CD4-positive, alpha-beta T cell treated with Interleukin-21 for 1 hour (primary cell): ENCODE data around the gene FKRP.

Source experiments
- DNase-seq: peaks from one replicate; pipeline ENCODE4 v3.0.0-alpha.2; 2020

Gene FKRP

DNA sequence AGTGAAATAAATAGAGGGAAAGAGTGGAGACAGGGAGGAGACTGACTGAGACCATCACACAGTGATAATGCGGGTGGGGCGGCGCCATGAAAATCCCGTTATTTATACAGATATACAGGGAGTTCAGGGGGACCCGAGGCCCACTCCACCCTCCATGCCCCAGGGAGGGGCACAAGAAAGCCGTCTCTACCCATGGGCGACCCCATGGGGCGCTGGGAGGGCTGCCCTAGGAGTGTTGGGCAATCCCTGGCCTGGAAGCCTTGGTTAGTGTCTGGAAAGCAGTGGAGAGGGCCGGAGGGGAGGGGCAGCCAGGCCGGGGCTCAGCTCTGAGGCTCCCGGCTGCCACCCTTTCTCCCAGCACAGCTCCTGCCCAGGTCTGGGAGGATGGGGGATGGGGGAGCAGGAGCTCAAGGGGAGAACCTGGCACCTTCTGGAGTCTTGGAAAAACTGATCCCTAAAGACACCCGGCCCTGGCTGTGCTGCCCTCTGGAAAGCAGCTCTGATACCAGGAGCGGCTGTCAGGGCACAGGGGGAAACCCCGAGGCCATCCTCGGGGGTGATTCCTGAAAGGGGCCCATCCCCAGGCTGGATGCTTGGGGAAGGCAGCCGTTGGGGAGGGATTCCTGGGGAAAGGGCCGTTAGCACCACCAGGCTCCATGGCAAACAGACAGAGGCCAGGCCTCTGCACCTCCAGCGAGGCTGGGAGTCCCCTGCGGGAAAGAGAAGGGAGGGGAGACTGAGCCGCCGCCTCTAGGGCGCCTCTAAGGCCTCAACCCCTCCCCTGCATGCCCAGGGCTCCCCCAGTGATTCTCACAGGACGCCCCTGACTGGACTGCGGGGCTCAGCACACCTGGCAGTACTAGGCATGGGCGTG, 26.0 kb upstream of the FKRP start:
- no peak for DNase-seq

DNA sequence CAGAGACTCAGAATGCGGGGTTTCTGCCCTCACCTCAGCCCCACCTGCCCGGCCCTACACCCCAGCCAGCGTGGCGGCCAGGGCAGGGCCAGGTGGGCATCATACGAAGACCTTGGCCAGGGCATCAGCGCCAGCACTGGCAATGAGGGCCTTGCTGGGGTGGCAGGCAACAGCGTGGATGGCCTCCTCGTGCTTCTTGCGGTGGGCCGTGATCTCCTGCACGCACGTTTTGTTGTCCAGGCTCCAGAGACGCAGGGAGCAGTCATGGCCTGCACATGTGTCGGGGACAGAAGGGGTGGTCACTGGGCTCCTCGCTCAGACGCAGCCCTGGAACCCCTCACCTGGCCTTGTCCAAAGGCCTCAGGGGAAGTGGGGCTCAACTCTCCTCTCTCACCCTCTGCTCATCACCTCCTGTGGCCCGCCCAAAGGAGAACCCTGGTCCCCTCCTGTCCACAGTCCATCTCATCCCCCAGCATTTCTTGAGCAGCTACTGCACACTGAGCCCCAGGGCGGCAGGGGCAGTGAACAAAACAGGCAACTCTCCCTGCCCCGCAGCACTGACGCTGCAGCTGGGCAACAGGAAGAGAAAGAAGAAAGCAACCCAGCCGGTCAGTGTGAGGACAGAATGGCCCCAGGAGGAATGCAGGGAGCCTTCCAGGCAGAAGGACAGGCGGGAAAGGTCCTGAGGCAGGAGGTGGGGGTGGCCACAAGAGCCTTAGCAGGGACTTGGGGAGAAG, 25.2 kb upstream of the FKRP start:
- no peak for DNase-seq

DNA sequence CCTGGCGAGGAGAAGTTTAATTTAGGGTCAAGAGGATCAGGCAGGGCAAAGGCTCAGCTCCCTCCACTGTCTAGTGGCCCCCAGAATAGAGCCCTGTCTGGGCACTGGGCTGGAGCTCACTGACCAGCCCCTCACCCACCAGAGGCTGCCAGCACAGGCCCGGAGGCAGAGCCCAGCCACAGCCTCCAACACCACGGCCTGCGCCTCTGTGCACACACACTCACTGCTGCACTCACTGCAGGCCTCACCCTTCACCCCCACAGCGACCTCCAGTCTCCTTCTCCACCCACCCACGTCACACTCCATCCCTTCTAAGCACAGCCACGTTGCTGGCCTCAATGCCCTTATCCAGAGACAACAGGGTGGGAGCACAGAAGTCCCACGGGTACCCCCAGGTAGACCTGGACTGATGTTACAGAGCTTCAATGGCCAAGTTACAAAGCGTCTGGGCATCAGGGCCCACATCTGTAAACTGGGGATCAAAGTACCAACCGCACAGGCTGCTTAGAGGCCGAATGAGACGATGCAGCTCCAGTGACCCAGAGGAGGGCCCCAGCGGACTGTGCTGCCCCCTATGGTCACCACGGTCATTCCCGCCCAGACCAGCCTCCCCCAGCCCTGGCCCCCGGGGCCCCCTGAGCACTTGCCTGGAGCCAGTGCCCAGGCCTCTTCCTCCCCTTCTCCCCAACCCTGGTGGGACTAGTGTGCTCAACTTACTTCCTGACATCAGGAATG, 24.4 kb upstream of the FKRP start:
- DNase-seq, result no peak

DNA sequence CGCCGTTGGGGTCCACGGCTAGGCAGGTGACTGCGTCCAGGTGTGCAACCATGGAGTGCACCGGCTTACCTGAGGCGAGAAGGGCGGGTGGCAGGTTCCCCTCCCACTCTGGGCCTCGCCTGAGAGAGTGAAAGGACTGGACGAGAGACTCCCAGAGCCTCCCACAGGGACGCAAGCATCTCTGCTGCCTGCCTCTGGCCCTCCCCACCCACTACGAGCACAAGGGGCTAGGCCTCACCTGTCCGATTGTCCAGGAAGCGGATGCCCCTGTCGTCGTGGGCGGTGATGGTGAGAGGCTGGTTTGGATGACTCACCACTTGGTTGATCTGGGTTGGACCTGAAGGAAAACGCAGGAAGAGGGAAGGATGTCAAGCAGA, 23.9 kb upstream of the FKRP start:
- no peak for DNase-seq

DNA sequence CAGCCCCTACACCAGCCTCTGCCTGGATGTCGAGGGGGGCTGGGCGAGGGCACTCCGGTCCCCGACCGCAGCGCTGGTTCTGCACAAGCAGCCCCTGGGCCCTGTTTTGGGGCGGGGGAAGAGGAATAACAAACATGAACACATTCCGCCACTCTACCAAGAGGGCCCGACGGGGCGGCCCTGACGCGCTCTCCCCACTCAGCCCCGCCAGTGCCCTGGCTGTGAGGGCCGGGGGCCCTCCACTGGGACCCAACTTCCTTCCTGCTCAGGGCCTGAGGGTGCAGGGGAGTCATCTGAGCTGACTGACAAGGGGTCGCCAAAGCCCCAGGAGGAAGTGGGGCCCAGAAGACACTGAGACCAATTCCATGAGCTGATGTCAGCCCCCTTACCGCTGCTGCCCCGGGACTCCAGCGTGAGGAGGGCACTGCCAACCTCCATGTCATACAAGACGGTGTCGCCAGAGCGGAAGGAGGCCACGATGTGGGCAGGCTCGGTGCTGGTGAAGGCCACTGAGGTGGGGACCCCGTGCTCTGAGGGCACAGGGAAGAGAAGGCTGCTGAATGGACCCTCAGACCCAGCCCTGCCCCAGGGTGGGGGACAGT, 23.3 kb upstream of the FKRP start:
- DNase-seq, result no peak

DNA sequence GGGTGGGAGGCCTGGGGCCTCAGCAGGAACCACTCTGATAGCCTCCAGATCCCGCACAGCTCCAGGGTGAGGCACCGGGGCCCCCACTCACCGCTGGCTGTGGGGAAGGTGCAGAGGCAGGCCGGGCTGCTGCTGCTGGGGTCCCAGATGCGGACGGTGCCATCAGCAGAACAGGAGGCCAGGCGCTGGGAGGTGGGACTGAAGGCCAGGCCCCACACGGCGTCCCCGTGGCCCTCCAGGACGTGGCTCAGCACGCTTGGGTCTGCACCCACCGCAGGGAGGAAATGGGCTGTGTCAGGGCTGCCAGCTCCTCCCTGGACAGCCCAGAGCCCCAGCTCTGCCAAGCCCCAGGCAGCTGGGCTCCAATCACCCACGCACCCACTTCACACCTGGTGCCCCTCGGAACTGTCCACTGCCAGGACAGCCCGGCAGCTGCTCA, 22.8 kb upstream of the FKRP start:
- no peak for DNase-seq

DNA sequence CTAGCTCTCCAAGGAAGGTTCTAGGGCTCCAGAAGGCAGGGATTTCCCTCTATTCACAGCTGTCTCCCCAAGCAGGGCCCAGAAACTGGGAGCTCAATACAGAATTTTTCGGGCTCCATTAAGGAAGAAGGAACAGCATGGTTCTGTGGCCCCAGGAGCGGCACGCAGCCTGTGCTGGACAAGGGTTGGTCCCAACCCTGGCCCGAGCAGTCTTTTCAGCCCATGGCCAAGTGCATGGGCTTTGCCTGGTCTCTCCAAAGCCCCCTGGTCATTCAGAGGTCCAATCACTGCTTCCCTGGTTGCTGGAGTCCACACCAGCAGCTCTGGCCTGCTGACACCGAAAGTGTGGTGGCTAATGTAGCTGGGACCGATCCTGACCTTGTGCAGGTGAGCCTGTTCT, 22.4 kb upstream of the FKRP start:
- DNase-seq, result no peak

DNA sequence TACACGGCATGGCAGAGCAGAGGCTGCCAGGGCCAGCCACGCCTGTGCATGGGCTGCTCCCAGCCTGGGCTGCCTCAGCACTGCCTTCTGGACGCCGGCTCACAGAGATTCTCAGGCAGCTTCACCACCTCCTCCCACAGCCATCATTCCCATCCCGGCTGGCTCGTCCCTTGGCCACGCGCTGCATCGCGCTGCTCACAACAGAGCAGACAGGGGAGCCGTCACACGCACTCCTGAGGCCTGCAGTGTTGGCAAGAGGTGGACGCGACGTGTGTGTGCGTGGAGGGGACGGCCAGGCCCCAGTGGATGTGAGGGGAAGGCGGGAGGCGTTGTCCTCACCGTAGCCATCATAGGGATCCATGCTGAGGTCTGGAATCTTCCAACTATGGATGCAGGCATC, 21.4 kb upstream of the FKRP start:
- no peak for DNase-seq

DNA sequence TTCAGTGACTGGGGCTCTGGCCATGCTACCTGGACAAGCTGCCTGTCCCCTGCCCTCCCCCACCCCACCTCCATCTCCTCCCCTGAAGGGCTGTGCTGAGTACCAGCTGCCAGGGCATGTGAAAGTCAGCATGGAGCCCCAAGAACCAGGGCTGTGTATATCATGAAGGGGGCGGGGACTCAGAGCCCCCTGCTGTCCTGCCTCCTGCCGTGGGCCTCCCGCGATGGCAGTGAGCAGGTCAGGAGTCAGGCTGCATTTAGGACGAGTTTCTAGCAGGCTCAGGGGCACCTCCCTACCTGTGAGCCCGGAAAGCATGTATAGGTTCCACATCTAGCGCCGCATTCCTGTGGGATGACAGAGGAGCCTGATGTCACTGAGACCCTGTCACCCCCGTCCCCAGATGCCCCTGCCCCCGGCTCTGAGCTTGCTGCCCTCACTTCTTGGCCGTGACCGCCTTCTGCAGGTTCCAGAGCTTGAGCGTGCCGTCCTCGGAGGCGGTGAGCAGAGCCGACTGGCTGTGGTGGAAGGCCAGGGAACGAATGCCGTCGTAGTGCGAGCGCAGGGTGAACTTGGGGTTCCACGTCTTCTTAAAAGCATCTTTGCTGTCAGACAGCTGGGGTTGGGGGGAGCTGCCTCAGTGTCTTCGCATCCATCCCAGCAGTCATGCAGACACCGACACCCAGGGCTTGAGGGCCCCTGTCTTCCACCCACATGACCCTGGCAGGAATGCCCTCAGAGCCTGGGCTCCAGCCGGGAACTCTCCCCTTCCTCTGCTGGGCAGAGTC, 20.6 kb upstream of the FKRP start:
- DNase-seq, result no peak

DNA sequence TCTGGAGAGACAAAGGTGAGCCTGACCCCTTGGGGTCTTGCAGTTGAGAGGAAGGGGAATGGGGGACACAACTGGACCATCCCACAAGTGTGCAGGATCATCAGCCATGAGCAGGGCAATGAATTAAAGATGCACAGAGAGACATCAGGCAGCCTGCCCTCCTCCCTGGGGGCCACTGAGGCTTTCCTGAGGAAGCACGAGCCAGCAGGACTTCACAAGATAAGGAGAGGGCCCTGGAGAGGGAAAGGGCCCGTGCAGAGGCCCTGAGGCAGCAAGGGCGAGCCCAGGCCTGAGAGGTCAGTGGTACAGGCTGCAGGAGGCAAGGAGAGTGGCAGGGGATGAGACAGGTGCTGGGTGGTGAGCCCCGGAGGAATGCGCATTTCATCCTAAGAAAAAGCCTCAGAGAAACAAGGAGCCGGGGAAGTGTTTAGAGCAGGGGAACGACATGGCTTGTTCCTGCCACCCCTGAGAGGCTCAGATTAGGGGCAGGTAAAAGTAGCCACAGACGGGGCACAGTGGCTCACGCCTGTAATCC, 19.9 kb upstream of the FKRP start:
- DNase-seq, result no peak

DNA sequence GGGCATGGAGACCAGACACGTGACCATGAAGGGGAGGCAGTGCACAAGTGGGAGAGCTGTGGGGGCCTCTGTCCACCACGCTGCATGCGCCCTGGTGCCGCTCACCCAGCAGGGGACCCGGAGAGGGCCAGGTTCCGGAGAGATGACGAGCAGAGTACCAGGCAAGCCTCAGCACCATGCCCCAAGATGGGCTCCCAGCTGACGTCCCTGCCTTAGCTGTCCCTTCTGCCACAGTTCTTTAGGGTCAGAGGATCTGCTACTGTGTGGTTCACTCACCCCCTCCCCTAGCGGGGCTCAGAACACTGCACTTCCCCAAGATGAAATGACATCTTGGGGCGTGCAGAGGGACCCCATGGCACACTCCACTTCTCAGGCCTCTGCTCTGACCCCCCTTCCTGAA, 19.3 kb upstream of the FKRP start:
- DNase-seq, result no peak

DNA sequence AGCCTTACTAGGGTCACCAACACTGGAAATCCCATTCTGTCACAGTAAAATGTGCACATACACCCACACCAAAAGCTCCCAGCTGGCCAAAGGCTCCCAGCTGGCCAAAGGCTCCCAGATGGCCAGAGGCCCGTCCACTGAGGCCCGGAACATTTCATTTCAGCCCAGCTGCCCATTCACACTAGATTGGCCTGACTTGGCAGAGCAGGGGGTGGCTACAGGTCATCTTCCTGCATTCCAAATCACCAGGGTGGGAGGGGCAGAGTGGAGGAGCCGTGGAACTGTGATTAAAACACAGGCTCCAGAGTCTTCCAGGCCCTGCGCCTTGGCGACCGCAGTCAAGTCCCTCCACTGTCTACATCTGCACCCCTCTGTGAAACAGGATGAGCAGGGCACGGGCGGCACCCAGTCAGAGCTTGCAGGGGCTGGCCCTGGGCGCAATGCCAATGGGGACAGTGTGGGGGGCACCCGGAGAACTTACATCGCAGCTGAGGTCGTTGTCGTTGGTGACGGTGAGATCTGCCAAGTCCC, 18.8 kb upstream of the FKRP start:
- DNase-seq, result no peak

DNA sequence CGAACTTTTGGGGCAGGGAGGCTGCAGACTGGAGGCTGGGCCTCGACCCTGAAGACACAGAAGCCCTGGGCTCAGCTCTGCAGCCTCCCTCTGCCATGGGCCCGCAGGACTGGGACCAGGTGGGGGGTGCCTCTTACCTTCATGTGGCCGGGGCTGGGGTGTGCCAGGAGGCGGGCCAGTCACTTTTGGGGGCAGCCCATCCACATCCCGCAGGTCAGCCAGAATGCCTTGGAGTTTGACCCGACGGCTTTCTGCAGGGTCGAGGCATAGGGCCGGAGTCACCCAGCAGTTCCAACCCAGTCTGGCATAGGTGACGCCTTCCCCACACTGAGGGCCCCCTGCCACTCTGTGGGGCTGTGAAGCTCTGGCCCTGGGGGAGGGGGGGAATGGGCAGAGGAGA, 18.1 kb upstream of the FKRP start:
- DNase-seq, result no peak

DNA sequence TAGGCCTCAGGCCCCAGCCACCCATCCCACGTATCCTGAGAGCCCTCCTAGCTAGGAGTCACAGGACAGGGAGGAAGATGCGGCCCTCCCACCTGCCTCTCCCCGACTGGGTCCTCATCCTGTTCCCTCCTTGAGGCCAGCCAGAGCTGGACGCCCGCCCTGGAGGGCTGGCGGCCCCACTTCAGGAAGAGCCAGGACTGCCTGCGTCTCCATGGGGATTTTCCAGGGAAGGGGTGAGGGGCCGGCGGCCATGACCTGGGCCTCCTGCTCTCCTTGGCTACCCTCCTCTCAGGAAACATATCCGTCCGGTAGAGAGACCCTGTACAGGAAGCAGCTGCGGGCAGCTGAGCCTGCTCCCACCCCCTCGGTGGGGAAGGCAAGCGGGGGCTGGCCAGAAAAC, 17.6 kb upstream of the FKRP start:
- DNase-seq, result no peak

DNA sequence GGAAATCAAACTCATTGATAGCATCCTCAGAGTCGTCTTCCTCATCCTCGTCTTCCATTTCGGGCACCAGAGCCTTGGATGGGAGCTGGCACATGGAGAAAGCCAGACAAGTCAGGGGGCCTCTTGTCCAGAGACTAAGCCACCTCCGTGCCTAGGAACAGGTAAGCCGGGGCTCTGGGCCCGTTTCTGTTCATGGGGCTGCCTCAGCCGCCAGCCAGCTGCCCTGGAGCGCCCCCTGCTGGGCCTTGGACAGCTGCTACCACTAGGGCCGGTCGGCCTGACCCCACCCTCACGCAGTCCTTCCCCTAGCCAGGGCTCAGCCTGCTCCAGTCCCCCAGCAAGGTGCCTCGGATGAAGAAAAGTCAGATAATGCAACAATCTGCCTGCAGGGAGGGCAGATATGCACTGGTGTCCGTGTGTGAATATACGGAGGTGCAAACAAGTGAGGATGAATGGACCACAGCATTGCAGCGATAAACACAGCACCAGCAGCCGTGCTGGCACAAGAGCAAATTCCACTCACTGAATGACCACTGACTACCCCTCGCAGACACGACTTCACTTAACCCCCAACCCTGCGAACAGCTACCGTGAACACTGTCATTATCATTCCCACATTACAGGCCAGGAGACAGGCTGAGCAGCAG, 17.0 kb upstream of the FKRP start:
- peak; percentile 81 for DNase-seq

DNA sequence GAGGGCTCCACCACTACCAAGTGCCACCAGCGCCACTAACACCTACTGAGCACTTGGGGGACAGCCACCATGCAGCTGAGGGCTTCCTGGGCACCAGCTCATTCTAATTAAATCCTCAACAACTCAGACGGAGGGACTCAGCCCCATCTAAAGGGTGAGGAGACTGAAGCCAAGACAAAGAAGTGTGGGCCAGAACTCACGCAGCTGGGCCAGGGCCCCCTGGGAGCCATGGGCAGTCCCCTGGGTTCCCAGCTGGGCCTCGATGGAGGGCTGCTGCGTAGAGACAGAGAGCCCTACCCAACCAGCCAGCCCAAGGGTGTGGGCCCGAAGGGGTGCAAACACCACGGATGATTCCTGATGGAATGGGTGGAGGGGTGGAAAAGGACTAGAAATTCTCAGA, 16.2 kb upstream of the FKRP start:
- no peak for DNase-seq

DNA sequence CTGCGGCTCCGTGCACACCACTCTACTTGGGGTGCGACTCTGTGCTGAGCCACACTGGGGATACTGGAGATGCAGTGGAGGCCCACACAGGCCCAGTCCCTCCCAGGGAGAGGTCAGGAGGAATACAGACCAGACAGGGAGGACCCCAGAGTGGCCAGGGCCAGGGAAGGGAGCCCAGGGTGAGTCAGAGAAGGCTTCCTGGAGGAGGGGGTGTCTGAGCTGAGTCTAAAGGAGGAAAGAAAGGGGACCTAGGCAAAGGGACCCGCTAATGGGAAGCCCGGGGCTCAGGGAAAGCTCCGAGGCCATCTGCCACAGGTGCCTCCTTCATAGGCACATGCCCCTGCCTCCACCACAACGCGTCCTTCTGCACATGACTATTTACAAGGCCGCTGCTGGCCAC, 15.7 kb upstream of the FKRP start:
- no peak for DNase-seq

DNA sequence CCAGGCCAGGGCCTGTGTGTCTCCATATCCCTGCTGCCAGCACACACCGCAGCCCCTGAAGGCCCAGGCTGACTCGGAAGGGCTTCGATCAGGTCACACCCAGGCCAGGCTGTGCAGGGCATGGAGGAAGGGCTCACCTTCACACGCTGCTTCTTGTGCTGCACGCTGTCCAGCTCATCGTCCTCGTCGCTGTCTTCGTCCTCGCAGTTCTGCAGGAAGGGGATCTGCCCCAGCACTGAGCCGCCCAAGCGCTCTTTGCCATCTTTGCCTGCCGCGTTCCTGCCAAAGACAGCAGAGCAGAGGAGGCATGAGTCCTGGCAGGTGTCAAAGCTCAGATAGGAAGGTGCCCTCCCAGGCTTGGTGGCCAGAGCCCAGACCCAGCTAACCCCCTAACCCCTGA, 15.3 kb upstream of the FKRP start:
- no peak for DNase-seq

DNA sequence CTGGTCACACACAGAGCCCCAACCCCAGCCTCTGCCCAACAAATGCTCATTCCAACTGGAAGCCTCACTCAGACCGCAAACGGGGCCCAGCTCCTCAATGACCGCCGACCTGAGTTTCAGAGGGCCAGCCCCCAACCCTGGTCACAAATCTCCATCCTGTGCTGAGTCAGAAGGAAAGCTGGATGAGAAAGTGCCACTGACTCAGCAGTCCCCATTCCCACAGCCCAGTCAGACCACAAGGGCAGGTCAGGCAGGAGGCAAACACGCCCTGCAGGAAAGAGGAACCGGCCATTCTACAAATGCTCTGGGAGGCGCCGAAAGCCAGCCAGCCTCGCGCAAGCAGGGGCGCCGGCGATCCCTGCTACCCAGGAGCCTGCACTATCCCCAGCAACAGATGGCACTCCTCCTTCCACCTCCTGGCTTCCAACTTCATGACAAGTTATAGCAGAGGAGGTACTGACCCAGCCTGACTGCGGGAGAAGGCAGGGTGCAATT, 14.8 kb upstream of the FKRP start:
- no peak for DNase-seq

DNA sequence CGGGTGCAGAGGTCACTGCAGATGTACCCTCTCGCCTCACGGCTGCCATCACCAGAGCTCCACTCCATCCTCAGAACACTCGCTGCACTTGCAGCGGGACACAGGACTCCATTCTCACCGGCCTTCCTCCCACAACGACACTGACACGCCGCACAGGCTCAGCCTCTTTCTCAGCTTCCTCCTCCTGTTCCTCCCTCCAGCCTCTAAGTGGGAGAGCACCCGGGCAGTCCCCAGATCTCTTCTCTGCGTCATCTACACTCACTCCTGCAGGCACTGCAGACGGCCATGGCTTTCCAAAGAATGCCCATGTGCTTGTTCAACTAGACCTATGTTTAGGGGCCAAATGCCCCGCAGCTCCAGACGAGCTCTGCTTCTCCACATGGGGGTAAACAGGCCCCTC, 14.3 kb upstream of the FKRP start:
- DNase-seq, result no peak
